Activated T-cell treated with anti-CD3 and anti-CD28 coated beads for 1 hour (primary cell): ENCODE results near the gene BRAP.
"Not testable (repeated sequence)": the region's sequence is repeated elsewhere in the genome, so short reads cannot be mapped to it uniquely, and the experiment has no call there.

Source experiments
- DNase-seq: peaks from one replicate; pipeline ENCODE4 v3.0.0-alpha.2; 2020; ENCODE audit warnings: low read depth

Gene BRAP

DNA sequence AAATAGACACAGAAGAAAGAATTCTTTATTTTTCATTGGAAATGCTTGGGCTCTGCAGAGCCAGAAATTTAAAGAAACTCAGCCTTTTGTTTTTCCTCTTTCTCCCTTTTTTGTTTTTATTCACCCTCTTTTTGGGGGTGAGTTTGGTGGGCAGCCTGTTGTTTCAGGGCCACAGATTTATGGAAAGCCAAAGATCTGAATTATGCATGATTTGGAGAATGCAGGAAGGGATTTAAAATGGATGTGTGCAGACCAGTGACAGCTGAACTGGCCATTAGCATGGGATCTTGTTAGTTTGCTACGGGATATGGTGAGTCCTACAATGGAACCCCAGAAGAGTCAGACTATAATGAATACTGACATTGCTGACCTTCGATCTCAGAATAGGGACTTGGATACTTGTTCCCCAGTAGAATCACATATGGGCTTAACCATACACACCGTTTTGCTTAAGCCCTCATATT is 79.0 kb downstream of the BRAP start:
- no peak for DNase-seq

DNA sequence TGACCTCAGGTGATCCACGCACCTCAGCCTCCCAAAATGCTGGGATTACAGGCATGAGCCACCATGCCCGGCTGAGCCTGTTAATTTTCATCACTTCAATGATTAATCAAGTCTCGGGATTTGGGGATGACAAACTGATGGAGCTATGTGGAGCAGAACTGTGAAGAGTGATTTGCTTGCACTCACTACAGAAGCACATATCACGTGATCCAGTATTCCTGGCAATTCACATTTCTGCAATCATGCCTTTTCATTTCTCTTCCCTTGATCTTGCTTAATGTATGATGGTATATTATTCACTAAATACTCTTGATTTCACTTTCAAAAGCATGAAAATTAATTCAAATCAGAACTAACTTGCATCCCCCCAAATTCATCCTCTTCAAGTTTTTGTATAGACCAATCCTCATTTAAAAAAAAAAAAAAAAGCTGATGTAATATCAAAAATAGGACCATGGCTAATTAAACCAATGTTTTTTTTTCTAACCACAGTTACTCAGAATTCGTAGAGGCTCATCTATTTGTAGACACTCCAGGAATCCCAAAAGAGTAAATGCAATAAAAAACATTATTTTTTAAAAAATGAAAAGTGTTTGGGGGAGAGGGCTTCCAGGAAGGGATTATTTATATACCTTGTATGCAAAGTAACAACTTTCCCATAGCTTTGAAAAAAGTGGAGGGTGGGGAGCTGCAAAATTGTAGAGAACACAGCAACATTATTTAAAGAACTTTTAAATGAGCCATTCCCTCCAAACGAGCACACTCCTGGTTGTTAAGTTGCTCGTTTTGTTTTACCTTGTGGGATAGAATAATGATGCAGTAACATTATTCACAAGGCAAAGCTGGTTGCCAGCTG is 79.6 kb downstream of the BRAP start:
- no peak for DNase-seq

DNA sequence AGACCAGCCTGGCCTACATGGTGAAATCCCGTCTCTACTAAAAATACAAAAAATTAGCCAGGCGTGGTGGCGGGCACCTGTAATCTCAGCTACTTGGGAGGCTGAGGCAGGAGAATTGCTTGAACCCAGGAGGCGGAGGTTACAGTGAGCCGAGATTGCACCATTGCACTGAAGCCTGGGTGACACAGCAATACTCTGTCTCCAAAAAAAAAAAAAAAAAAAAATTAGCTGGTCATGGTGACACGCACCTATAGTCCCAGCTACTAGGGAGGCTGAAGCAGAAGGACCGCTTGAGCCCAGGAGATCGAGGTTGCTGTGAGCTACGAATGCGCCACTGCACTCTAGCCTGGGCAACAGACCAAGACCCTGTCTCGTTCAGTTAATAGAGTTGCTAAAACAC is 82.9 kb downstream of the BRAP start:
- not testable (repeated sequence) for DNase-seq

DNA sequence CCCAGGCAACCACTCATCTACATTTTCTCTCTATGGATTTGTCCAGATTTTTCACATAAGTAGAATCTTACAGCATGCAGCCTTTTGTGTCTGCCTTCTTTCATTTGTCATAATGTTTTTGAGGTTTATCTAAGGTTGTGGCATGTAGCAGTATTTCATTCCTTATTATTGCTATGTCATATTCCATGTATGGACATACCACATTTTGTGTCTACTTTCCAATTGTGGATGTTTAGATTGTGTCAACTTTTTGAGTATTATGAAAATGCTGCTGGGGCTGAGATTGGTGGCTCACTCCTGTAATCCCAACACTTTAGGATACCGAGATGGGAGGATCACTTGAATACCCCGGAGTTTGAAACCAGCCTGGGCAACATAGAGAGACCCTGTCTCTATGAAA is 83.4 kb downstream of the BRAP start:
- DNase-seq = no peak

- DNase-seq = not testable (repeated sequence)
These were observed 84.8 kb downstream of the BRAP start for GRCh38 chr12:111600986-111601385.

- DNase-seq = no peak
These were observed 85.5 kb downstream of the BRAP start for GRCh38 chr12:111600205-111600642.

- DNase-seq = peak; percentile 78
These were observed 86.1 kb downstream of the BRAP start for GRCh38 chr12:111599453-111600204.

- peak; percentile 56 for DNase-seq
These were observed 86.9 kb downstream of the BRAP start, which contains the start of gene ATXN2 for GRCh38 chr12:111598637-111599452. ATXN2 (minus strand) TSS chr12:111599315; CDS start chr12:111599034, 281 bp downstream.

- peak; percentile 5 for DNase-seq
These were observed 87.7 kb downstream of the BRAP start for GRCh38 chr12:111597831-111598636.

DNA sequence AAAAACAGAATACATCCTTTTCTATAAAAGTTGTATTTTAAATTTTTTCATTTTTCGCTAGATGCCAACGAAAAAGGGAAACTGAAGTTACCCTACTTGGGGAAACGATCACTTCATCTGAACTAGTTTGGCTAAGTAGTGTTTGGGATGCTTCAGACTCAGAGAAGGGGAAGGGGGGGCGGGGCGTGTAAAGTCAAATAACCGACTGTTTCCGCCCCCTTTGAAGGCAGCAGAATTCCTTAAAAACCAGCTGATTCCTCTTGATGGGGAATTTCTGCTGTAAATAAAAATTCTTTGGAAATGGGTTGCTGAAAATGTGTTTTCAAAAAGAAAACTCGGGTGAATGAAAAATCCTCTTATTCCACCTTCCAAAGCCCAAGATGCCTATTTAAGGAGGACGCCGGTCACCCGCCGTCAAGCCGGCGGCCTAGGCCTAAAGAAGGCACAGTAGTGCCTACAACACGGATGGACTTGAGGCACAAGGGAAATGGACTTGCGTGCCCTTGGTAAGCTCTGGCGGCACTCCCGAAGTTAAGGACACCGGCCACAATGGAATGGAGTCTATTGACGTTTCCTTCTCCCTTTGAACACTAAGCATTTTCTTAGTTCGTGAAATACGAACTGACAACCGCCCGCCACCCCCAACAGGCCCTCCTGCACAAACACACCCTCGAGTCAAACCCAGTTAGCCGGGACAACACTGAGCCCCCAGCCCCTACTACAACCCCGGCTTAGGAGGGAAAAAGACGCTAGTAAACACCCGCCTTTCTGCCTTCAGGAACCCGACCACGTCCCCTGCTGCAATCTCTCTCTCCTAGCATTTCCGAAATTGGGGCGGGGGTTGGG is 88.5 kb downstream of the BRAP start:
- DNase-seq = peak; percentile 3

GRCh38 chr12:111595341-111595835 is 90.4 kb downstream of the BRAP start:
- DNase-seq = not testable (repeated sequence)
